Activated CD4-positive, alpha-beta T cell treated with anti-CD3 and anti-CD28 coated beads, Interleukin-10, Interleukin-2, amounts not matched to agents 100 ng/mL and 50 ng/mL, durations not matched to agents 16 hours and 8 hours (primary cell): ENCODE results near the gene TBX15.
"Not testable (repeated sequence)": the region's sequence is repeated elsewhere in the genome, so short reads cannot be mapped to it uniquely, and the experiment has no call there.

Experiments
- DNase-seq: peaks from one replicate; pipeline ENCODE4 v3.0.0-alpha.2; 2020

Gene TBX15

GRCh38 chr1:118923319-118923718, 64.8 kb downstream of the TBX15 start:
- DNase-seq = no peak

DNA sequence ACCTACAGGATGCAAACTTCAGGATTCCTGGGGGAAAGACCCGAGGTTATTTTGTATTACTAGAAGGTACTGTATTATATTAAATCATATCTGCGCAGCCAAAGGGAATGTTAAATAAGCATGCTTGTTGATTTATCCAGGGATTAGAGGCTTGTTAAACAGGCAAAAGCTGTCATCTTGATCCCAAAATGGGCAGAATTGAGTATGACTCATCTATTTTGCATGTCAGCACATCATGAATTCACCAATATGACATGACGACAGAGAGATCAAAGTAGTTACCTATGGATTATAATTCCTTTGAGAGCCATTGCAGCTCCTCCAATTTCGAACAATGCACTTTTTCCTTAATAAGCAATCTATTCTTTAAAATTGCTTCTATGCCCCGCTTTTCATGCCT, 66.1 kb downstream of the TBX15 start:
- DNase-seq = no peak

GRCh38 chr1:118920124-118920717, 67.9 kb downstream of the TBX15 start:
- DNase-seq = no peak

GRCh38 chr1:118918940-118919259, 69.2 kb downstream of the TBX15 start:
- DNase-seq = no peak

DNA sequence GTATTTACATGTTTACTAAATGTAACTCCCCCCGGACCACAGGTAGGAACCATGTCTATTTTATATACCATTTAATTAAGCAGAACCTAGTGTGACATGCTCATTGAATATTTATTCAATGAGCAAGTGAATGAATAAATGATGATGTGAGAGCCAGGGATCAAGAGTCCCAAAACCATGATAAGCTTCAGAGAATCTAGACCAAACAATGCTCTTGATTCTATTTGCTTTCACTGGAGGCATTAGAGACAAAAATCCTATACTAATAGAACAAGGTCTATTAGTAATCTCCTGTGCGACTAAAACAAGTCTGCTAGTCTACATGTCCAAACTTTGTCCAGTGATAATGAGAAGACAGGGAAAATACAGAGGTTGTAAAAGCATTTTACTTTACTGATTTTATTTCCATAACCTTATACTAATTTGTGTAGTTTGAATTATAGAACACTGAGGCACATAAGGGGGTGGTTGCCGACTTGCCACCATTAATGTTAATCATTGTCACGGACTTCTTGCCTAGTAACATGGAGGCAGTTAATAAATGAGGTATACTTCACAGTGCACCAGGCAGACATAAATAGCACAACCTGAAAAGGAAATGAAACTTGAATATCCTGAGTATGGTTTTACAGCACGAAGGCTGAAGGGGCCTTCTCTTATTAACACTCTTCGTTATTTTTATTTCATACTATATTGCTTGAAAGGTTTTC, 69.8 kb downstream of the TBX15 start:
- no peak for DNase-seq

DNA sequence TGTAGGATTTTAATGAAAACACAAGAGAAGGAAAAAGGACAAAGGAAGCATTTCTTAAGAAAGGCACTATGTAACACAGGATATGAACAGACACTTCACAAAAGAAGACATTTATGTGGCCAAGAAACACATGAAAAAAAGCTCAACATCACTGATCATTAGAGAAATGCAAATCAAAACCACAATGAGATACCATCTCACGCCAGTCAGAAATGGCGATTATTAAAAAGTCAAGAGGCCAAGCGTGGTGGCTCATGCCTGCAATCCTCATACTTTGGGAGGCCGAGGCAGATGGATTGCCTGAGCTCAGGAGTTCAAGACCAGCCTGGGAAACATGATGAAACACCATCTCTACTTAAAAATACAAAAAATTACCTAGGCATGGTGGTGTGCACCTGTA, 71.8 kb downstream of the TBX15 start:
- not testable (repeated sequence) for DNase-seq

GRCh38 chr1:118914379-118915161, 73.6 kb downstream of the TBX15 start:
- DNase-seq = no peak

- DNase-seq = no peak
Observed at GRCh38 chr1:118913818-118914217, 74.3 kb downstream of the TBX15 start.

- DNase-seq = no peak
Observed at GRCh38 chr1:118912574-118912973, 75.6 kb downstream of the TBX15 start.

DNA sequence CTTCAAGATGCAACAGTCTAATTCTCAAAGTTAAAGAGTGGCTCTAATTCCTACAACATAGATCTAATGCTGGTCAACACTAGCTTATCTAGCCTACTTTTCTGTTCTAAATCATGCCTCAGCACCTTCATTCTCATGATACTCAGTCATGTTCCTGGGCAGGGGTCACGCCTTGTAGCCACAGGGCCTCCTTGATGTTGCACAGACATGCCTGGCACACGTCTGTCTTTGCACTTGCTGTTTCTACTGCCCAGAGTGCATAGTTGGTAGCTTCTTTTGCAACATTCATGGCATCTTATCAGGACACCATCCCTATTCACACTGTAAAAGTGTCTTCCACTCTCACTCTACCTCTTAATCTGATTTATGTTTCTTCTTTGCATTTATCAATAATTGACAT, 76.6 kb downstream of the TBX15 start:
- no peak for DNase-seq

- DNase-seq = no peak
Observed at GRCh38 chr1:118907466-118907865, 80.7 kb downstream of the TBX15 start.

GRCh38 chr1:118905671-118906070, 82.5 kb downstream of the TBX15 start:
- DNase-seq = no peak

DNA sequence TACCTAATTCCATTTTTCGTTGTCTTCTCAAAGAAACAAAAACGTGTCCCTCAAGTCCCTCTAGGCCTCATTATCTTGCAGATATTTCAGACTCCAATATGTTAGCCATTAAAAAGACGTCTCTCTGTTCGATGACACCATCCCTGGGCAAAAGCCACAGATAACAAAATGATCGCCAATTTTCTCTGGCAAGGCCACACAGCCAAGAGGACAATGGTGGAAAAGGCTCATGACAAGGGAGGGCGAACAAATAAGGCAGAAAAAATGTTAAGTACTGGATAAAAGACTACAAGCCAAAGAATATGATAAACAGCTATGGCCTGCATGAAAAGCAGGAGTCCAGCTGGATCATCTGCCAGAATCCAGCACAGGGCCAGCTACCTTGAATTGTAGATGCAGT, 82.9 kb downstream of the TBX15 start:
- no peak for DNase-seq

DNA sequence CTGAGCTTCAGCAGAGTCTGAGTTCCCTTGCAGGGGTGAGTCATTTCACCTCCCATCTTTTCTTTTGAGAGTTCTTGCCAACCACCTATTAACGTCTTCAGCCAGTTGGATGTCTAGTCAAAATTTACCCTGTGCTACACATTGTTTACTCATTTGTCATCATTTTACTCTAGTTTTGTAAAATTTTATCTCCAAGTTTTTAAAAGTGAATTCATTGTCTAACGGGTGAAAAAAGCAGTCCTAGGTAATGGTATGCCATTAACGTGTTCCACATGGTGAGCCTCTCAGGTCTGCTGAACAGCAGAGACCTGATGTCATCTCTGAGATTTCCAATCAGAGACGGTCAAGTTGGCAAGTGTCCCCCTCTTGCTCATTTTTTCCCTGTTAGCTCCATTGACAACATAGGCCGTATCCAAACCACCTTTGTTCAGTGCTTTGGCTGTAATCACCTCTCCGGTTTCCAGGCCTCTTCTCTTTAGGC, 85.4 kb downstream of the TBX15 start:
- no peak for DNase-seq

DNA sequence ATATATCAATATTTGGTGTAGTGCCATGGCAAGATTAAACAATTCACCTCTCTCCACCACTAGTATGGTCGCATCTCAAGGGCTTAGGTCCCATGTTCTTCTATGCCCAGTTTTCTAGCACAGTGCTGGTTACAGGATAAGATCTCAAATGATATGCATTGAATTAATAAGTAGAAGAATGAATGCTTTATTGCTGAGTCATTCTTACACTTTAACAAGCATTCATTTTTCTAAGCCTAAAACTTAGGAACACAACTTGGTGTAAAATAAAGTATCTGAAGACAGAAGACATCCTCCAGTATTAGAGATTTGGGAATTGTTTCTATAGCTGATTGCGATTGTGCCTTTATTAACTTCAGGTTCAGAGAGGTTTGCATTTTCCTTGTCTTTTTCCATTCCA, 85.8 kb downstream of the TBX15 start:
- DNase-seq = no peak

- DNase-seq = no peak
Observed at GRCh38 chr1:118900643-118901440, 87.3 kb downstream of the TBX15 start.

DNA sequence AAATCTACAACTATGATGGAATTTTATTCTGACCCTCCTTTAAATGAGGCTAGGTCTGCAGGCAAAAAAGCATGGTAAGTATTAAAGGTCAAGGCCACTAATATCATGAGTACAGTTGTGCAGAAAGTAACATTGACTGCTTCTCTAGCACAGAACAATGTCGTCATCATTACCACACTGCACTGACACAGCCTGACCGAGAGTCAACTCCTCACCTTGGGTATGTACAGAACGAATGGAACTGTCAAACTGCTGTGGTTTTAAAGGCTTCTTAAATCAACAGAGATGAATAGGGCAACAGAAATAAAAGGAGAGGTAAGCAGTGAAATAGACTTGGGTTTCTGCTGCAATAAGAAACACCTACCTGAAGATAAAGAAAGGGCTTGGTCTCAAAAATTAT, 88.8 kb downstream of the TBX15 start:
- DNase-seq = no peak

GRCh38 chr1:118898712-118899111, 89.4 kb downstream of the TBX15 start:
- no peak for DNase-seq

- no peak for DNase-seq
Observed at GRCh38 chr1:118896416-118896815, 91.7 kb downstream of the TBX15 start.

- no peak for DNase-seq
Observed at GRCh38 chr1:118894836-118895235, 93.3 kb downstream of the TBX15 start.

DNA sequence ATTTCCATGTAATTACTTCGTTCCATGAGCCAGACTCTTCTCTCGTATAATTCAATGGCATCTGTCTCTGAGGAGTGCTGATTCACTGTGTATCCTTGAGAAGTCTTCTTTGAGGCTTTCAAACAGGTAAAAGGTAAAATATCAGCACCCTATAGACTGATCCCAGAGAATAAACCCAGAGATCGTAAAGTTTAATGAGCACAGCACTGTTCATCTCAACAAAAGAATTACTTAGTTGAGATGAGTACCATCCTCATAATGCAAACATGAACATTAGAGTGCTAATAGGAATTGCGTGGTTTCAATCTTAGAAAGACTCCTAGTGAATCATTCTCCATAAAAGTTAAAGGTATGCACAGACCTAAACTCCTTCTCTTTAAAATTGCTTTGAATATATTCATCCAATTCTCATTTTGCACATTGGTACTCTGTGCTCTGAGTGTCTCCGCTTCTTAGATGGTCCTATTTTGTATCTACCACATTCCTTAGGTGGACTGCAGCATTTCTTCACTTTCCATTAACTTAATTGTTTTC, 97.2 kb downstream of the TBX15 start:
- DNase-seq = no peak

DNA sequence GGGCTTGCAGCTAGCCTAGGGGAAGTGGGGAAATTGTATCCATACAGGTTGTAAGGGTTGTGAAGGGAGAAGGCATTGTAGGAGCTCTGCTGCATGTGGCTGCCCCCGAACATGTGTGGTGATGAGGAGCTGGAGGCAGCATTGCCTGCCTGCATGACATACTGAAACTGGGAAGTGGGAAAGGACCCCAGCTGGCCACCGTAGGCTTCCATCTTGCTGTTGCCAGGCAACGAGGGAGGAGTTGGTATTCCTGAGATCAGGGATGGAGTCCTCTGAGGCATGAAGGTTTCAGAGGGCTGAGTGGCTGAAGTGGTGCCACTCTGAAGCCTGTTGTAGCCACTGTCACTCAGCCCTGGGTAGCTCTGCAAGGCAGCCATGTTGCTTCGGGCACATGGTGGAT, 103.2 kb downstream of the TBX15 start:
- no peak for DNase-seq

GRCh38 chr1:118881751-118882150, 106.4 kb downstream of the TBX15 start:
- no peak for DNase-seq
